ENCODE results near the gene PRDM10. TPM values are rescaled to one million over a fixed set of nuclear protein-coding genes. Genes with fewer than 3 reads are reported as not detected.

PRDM10 gene
- total and polyA plus RNA-seq, 3 experiments from 2014 or later: 2.8 to 17.7 (median 16.0) TPM

DNA sequence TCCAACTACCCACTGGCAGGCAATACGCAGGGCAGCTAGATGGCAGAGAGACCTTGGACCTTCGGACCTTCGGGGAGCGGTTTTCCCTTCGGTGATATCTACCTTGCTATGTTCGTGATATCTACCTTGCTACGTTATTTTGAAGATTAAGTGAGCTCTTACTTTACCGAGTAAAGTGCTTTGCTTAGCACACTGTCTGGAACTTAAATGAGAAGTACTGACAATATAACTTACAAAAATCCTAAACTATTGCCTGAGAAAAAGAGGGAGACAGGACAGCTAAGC is 1.0 kb upstream of the PRDM10 start:
- Mint-ChIP-seq H3K27me3 (peaks cover 0 to 2% of the 10 kb centered on the region in 2 donors), H3K9me3 (no peaks in the 10 kb centered on the region), H3K36me3 (peaks cover 0 to 15% (median 0%) of the 10 kb centered on the region in 3 donors), H3K4me3 (peak overlapping the region; percentile 93 to 100 (median 96)), H3K4me1 (peaks cover 29 to 40% (median 35%) of the 10 kb centered on the region in 3 donors), H3K27ac (peak overlapping the region; percentile 94 to 100 (median 98))
- Histone ChIP-seq H3K27ac (ENCODE audit: low read depth, low read length) (peak overlapping the region; percentile 99), H3K4me1 (ENCODE audit: insufficient read depth, low read length) (peaks cover 20% of the 10 kb centered on the region), H3K9me3 (ENCODE audit: low read length) (no peaks in the 10 kb centered on the region), H3K36me3 (ENCODE audit: insufficient read depth, low read length) (no peaks in the 10 kb centered on the region), H3K4me3 (ENCODE audit: low read length) (peak overlapping the region; percentile 87), H3K27me3 (ENCODE audit: insufficient read depth, low read length, poor library complexity, severe bottlenecking) (no peaks in the 10 kb centered on the region)
- POLR2A ChIA-PET: interaction anchor here (0.6 to 4.8 kb wide), 6 partner anchors 12 to 1155 kb away, joined by 3 to 48 read pairs (median 6); partner anchors contain the start of gene APLP2
- no peak for DNase-seq
- CTCF ChIA-PET: interaction anchor here (0.6 to 4.4 kb wide), 6 partner anchors 30 to 306 kb away, joined by 3 to 20 read pairs (median 3); partner anchors contain the start of gene APLP2

DNA sequence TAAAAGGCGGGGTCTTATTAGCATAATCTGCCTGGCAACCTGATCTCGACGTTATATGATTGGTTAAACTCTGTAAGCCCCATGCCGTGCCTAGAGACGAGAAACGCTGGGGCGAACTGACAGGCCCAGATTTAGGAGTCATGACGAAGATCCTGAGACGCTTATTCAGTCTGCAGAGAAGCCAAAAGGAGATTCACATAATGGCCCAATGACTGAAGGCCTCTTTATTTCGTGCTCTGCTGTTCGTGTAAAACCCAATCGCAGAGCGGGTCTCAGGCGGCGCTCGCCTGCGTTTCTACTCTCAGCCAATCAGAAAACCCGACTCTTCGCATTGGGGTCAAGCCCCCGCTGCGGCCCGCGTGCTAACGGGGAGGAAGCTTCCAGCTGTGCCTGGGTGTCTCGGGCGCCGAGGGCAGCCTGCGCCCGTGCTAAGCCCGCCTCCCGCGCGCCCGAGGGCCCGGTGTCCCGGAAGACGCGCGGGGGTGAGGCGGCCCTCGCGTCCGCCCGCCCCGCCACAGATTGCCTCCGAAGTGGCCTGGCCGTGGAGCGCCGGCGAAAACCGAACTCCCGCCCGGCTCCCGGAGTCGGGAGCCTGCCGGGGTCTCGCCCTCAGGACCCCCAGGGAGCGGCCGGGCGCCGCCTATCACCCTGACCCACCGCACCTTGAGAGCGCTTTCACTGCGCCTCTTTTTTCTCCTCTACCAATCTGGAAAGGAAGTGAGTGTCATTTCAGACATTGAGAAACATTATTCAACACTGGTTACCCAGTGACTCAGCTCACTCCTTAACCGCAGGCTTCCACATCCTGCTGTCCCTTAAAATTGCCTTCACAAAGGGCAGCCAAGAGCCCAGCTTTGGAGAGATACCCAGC is 446 bp upstream of the PRDM10 start:
- H3K4me3 ChIP-seq (ENCODE audit: low read length): peak overlapping the region; percentile 87
- ChIA-PET POLR2A (interaction anchor here (0.5 to 4.8 kb wide), 15 partner anchors 9 to 1477 kb away, joined by 3 to 48 read pairs (median 6); partner anchors contain the start of gene APLP2), CTCF (interaction anchor here (0.6 to 4.4 kb wide), 6 partner anchors 30 to 169 kb away, joined by 3 to 20 read pairs (median 3); partner anchors contain the start of gene APLP2)
- Mint-ChIP-seq H3K4me1 (peaks cover 33 to 46% (median 40%) of the 10 kb centered on the region in 3 donors), H3K9me3 (no peaks in the 10 kb centered on the region), H3K27ac (peak overlapping the region; percentile 98 to 100 (median 100)), H3K4me3 (peak overlapping the region; percentile 93 to 100 (median 99)), H3K27me3 (no peaks in the 10 kb centered on the region), H3K36me3 (peaks cover 0 to 15% (median 0%) of the 10 kb centered on the region in 3 donors)
- peak overlapping the region; percentile 99 for H3K27ac ChIP-seq (ENCODE audit: low read depth, low read length)
- DNase-seq: peak; percentile 81 to 96 (median 95)
- H3K27me3 ChIP-seq (ENCODE audit: insufficient read depth, low read length, poor library complexity, severe bottlenecking): no peaks in the 10 kb centered on the region
- H3K4me1 ChIP-seq (ENCODE audit: insufficient read depth, low read length): peaks cover 20% of the 10 kb centered on the region
- H3K9me3 ChIP-seq (ENCODE audit: low read length): no peaks in the 10 kb centered on the region
- H3K36me3 ChIP-seq (ENCODE audit: insufficient read depth, low read length): no peaks in the 10 kb centered on the region

DNA sequence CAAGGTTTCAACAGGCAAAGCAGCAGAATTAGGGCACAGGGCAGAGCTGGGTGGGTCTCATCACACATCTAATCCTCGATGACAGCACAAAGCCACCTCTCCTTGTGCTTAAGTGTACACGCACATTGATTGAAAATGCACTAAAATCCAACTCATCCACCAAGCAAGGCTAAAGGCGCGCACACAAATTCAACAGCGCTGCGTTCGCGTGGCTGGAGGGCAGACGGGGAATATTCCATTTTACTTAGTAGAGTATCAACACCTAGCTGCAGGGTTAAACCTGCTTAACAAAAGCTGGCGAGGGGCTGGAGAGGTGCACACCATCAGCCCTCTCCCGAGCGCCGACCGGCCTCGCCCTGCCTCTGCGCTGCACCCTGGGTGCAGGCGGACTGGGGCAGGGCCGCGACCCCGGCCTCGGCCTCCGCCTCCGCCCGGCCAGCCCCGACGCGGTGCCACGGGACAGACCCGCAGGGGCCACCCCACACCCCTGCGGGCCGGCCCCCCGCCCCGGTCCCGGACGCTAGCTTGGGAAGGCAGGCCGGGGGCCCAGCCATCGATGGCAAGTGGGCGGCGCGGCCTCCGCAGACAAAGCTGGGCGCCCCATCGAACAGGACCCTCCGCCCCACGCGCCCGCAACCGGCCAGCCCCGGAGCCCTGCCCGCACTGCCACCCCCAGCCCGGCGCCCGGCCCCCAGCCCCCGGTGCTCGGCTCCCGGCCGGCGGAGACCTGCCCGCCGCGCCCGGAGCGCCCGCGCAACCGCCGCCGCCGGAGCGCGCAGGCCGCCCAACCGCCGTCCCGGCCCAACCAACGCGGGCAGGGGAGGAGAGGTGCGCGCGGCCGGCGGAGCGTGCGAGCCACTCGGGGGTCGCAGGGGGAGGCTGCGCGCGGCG is 929 bp downstream of the PRDM10 start:
- peak overlapping the region; percentile 92 to 98 (median 94) for H3K27ac Mint-ChIP-seq

DNA sequence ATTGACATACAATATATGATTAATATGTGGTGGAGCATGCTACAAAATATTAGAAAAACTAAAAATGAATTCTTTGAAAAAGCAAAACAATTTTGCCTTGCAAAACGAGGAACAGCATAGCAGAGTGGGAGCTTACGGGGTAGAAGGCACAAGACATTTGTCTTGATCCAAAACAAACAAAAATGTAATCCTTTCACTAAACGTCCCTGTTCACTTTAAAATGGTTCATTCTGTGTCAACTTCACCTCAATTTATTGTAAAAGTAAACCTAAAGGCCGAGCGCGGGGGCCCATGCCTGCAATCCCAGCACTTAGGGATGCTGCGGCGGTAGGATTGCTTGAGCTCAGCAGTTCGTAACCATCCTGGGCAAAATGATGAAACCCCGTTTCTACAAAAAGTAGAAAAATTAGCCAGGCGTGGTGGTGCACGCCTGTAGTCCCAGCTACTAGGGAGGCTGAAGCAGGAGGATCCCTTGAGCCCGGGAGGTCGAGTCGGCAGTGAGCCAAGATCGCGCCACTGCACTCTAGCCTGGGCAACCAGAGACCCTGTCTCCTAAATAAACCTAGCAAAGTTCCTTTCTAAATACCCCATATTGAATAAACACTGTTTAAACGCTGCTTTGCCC is 2.0 kb downstream of the PRDM10 start:
- peaks cover 0 to 18% (median 3%) of the 10 kb centered on the region in 3 donors for H3K36me3 Mint-ChIP-seq
- Histone ChIP-seq H3K9me3 (ENCODE audit: low read length) (no peaks in the 10 kb centered on the region), H3K4me3 (ENCODE audit: low read length) (no peak overlapping the region), H3K36me3 (ENCODE audit: insufficient read depth, low read length) (no peaks in the 10 kb centered on the region), H3K4me1 (ENCODE audit: insufficient read depth, low read length) (peaks cover 20% of the 10 kb centered on the region), H3K27ac (ENCODE audit: low read depth, low read length) (no peak overlapping the region), H3K27me3 (ENCODE audit: insufficient read depth, low read length, poor library complexity, severe bottlenecking) (no peaks in the 10 kb centered on the region)
- no peaks in the 10 kb centered on the region for H3K9me3 Mint-ChIP-seq
- no peak for DNase-seq
- H3K27ac Mint-ChIP-seq: peak overlapping the region; percentile 36 to 96 (median 94)
- ChIA-PET CTCF (interaction anchor here (1.0 to 4.4 kb wide), 4 partner anchors 18 to 131 kb away, joined by 3 to 20 read pairs (median 11); partner anchors contain the start of gene APLP2), POLR2A (interaction anchor here (0.5 to 4.8 kb wide), 2 partner anchors 70 to 1307 kb away, joined by 3 to 48 read pairs; partner anchors contain the start of genes APLP2 and FLI1)
- no peaks in the 10 kb centered on the region for H3K27me3 Mint-ChIP-seq
- peak overlapping the region in 6 of 7 donors; percentile 90 to 97 (median 93) for H3K4me3 Mint-ChIP-seq
- peaks cover 39 to 55% (median 55%) of the 10 kb centered on the region in 3 donors for H3K4me1 Mint-ChIP-seq

More for the DNA sequence above, 929 bp downstream of the PRDM10 start:
- Histone ChIP-seq H3K27me3 (ENCODE audit: insufficient read depth, low read length, poor library complexity, severe bottlenecking) (no peaks in the 10 kb centered on the region), H3K36me3 (ENCODE audit: insufficient read depth, low read length) (no peaks in the 10 kb centered on the region), H3K27ac (ENCODE audit: low read depth, low read length) (peak overlapping the region; percentile 99), H3K4me3 (ENCODE audit: low read length) (peak overlapping the region; percentile 87), H3K9me3 (ENCODE audit: low read length) (no peaks in the 10 kb centered on the region), H3K4me1 (ENCODE audit: insufficient read depth, low read length) (peaks cover 20% of the 10 kb centered on the region)
- peaks cover 35 to 51% (median 47%) of the 10 kb centered on the region in 3 donors for H3K4me1 Mint-ChIP-seq
- H3K9me3 Mint-ChIP-seq: no peaks in the 10 kb centered on the region
- ChIA-PET CTCF (interaction anchor here (0.6 to 4.4 kb wide), 5 partner anchors 19 to 167 kb away, joined by 3 to 20 read pairs (median 4); partner anchors contain the start of gene APLP2), POLR2A (interaction anchor here (0.5 to 4.8 kb wide), 12 partner anchors 8 to 1308 kb away, joined by 3 to 48 read pairs (median 6); partner anchors contain the start of genes APLP2 and FLI1)
- peaks cover 0 to 16% (median 2%) of the 10 kb centered on the region in 3 donors for H3K36me3 Mint-ChIP-seq
- no peaks in the 10 kb centered on the region for H3K27me3 Mint-ChIP-seq
- H3K4me3 Mint-ChIP-seq: peak overlapping the region; percentile 90 to 100 (median 99)
- DNase-seq: peak in 4 of 5 donors; percentile 14 to 53 (median 28)

DNA sequence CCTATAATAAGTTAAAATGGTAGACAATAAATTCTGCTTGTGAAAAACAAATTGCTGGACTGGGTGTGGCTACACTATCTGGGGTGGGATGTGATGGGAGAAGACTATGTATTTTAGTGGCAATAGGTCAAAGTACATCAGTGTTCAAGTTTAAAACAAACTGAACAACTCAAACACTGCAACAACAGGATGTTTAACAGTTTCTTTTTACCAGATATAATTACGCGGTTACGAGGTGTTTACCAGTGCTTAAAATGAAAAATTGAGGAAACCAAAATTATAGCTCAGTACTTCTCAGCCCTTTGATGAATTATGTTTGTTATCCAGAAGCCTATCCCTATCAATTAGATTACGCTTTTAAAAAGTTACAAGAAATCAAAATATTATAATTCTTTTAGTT is 3.2 kb downstream of the PRDM10 start:
- peak overlapping the region in 3 of 7 donors; percentile 30 to 61 (median 54) for H3K4me3 Mint-ChIP-seq
- Histone ChIP-seq H3K4me1 (ENCODE audit: insufficient read depth, low read length) (peaks cover 19% of the 10 kb centered on the region), H3K36me3 (ENCODE audit: insufficient read depth, low read length) (no peaks in the 10 kb centered on the region), H3K9me3 (ENCODE audit: low read length) (no peaks in the 10 kb centered on the region), H3K27me3 (ENCODE audit: insufficient read depth, low read length, poor library complexity, severe bottlenecking) (no peaks in the 10 kb centered on the region), H3K4me3 (ENCODE audit: low read length) (no peak overlapping the region), H3K27ac (ENCODE audit: low read depth, low read length) (no peak overlapping the region)
- peaks cover 0 to 22% (median 3%) of the 10 kb centered on the region in 3 donors for H3K36me3 Mint-ChIP-seq
- ChIA-PET CTCF (interaction anchor here (0.5 kb wide), 1 partner anchor 234 kb away, joined by 3 read pairs; no protein-coding TSS in a partner anchor), POLR2A (no interaction called here)
- no peaks in the 10 kb centered on the region for H3K27me3 Mint-ChIP-seq
- no peaks in the 10 kb centered on the region for H3K9me3 Mint-ChIP-seq
- H3K27ac Mint-ChIP-seq: peak overlapping the region in 5 of 8 donors; percentile 7 to 96 (median 64)
- H3K4me1 Mint-ChIP-seq: peaks cover 42 to 55% (median 54%) of the 10 kb centered on the region in 3 donors
- no peak for DNase-seq

DNA sequence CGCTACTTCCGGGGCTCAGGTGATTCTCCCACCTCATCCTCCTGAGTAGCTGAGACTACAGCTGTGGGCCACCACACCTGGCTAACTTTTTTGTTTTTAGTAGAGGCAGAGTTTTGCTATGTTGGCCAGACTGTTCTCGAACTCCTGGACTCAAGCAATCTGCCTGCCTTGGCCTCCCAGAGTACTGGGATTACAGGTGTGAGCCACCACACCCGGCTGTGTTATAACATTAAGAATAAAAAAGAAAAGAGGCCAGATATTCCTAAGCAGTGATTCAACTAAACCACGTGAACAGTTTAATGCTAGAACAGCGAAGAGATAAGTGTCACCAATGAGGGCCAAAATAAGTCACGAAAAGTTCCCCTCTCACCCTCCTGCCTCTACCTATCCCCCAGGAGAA is 3.7 kb downstream of the PRDM10 start:
- ChIA-PET CTCF (interaction anchor here (0.5 kb wide), 1 partner anchor 233 kb away, joined by 3 read pairs; no protein-coding TSS in a partner anchor), POLR2A (no interaction called here)

DNA sequence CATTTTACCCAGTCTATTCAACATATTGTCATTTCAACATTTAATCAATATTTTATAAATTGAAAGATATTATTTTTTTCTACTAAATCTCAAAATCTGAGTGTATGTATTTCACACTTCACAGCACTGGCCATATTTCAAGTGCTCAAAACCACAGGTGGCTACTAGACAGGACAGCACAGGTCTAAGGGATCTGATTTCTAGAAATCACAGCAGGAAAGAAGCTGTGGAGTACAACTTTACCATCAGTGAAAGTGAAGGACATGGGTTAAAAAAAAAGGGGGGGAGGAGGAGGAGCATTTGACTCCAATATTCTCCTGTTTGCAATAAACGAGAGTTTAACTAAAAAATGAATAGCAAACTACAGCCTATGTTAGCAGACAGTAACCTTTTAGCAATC is 4.5 kb downstream of the PRDM10 start:
- peaks cover 0 to 17% (median 3%) of the 10 kb centered on the region in 3 donors for H3K36me3 Mint-ChIP-seq
- ChIA-PET POLR2A (interaction anchor here (0.8 kb wide), 1 partner anchor 11 kb away, joined by 3 read pairs; no protein-coding TSS in a partner anchor), CTCF (interaction anchor here (1.1 kb wide), 1 partner anchor 15 kb away, joined by 3 read pairs; no protein-coding TSS in a partner anchor)
- no peaks in the 10 kb centered on the region for H3K9me3 ChIP-seq (ENCODE audit: low read length)
- no peaks in the 10 kb centered on the region for H3K36me3 ChIP-seq (ENCODE audit: insufficient read depth, low read length)
- no peak for DNase-seq
- H3K4me3 Mint-ChIP-seq: peak overlapping the region in 1 of 7 donors; percentile 56
- no peaks in the 10 kb centered on the region for H3K9me3 Mint-ChIP-seq
- no peak overlapping the region for H3K27ac ChIP-seq (ENCODE audit: low read depth, low read length)
- peaks cover 10% of the 10 kb centered on the region for H3K4me1 ChIP-seq (ENCODE audit: insufficient read depth, low read length)
- H3K4me1 Mint-ChIP-seq: peaks cover 35 to 48% (median 47%) of the 10 kb centered on the region in 3 donors
- no peak overlapping the region for H3K4me3 ChIP-seq (ENCODE audit: low read length)
- H3K27me3 Mint-ChIP-seq: no peaks in the 10 kb centered on the region
- no peaks in the 10 kb centered on the region for H3K27me3 ChIP-seq (ENCODE audit: insufficient read depth, low read length, poor library complexity, severe bottlenecking)
- peak overlapping the region in 3 of 8 donors; percentile 21 to 66 (median 63) for H3K27ac Mint-ChIP-seq

More for the DNA sequence above, 3.7 kb downstream of the PRDM10 start:
- H3K36me3 Mint-ChIP-seq: peaks cover 0 to 22% (median 3%) of the 10 kb centered on the region in 3 donors
- DNase-seq: no peak
- no peak overlapping the region for H3K4me3 ChIP-seq (ENCODE audit: low read length)
- H3K27ac ChIP-seq (ENCODE audit: low read depth, low read length): no peak overlapping the region
- H3K27me3 Mint-ChIP-seq: no peaks in the 10 kb centered on the region
- no peaks in the 10 kb centered on the region for H3K9me3 Mint-ChIP-seq
- no peaks in the 10 kb centered on the region for H3K9me3 ChIP-seq (ENCODE audit: low read length)
- peaks cover 40 to 52% (median 50%) of the 10 kb centered on the region in 3 donors for H3K4me1 Mint-ChIP-seq
- H3K27me3 ChIP-seq (ENCODE audit: insufficient read depth, low read length, poor library complexity, severe bottlenecking): no peaks in the 10 kb centered on the region
- H3K4me3 Mint-ChIP-seq: peak overlapping the region in 1 of 7 donors; percentile 61
- H3K27ac Mint-ChIP-seq: peak overlapping the region in 3 of 8 donors; percentile 7 to 66 (median 43)
- no peaks in the 10 kb centered on the region for H3K36me3 ChIP-seq (ENCODE audit: insufficient read depth, low read length)
- peaks cover 14% of the 10 kb centered on the region for H3K4me1 ChIP-seq (ENCODE audit: insufficient read depth, low read length)

All from CD8-positive, alpha-beta memory T cell (primary cell).